Liver (tissue), 9 donors: ENCODE results near the gene IGF1R. TPM values are rescaled to one million over a fixed set of nuclear protein-coding genes. Genes with fewer than 3 reads are reported as not detected.

Experiments used
- DNase-seq: peaks from one replicate; pipeline ENCODE4 v3.0.0-alpha.2; 2017; ENCODE audit warnings: low spot score
- H3K27ac ChIP-seq, 2 donors: one replicate each; pipeline ENCODE4 v1.7.0; 2013; ENCODE audit warnings: inconsistent platforms in 2 of 2, low read length in 2 of 2, control low read depth in 1 of 2, low read depth in 1 of 2, mild to moderate bottlenecking in 1 of 2
- H3K27me3 ChIP-seq, 4 donors: one replicate each; pipeline versions ENCODE4 v1.6.1 to v1.7.0; 2013; ENCODE audit warnings: low read length in 3 of 4, inconsistent platforms in 1 of 4, mild to moderate bottlenecking in 1 of 4, moderate library complexity in 1 of 4; ENCODE audit not compliant: control insufficient read depth in 4 of 4, insufficient read depth in 4 of 4
- H3K36me3 ChIP-seq, 4 donors: one replicate each; pipeline versions ENCODE4 v1.6.1 to v1.7.0; 2013; ENCODE audit warnings: low read length in 3 of 4, mild to moderate bottlenecking in 3 of 4, low read depth in 1 of 4, moderate library complexity in 1 of 4; ENCODE audit not compliant: control insufficient read depth in 4 of 4, insufficient read depth in 3 of 4
- H3K4me1 ChIP-seq, 4 donors: one replicate each; pipeline versions ENCODE4 v1.6.1 to v1.7.0; 2013; ENCODE audit warnings: low read length in 3 of 4, mild to moderate bottlenecking in 3 of 4, moderate library complexity in 1 of 4; ENCODE audit not compliant: control insufficient read depth in 4 of 4, insufficient read depth in 4 of 4
- H3K4me3 ChIP-seq, 3 donors: one replicate each; pipeline versions ENCODE4 v1.6.1 to v1.7.0; 2013; ENCODE audit warnings: low read length in 3 of 3, control low read depth in 1 of 3, low read depth in 1 of 3, mild to moderate bottlenecking in 1 of 3
- H3K9ac ChIP-seq, 2 donors: one replicate each; pipeline ENCODE4 v1.7.0; 2013; ENCODE audit warnings: low read length in 2 of 2, mild to moderate bottlenecking in 2 of 2, moderate library complexity in 2 of 2, control low read depth in 1 of 2, low read depth in 1 of 2
- H3K9me3 ChIP-seq, 4 donors: one replicate each; pipeline versions ENCODE4 v1.6.1 to v1.7.0; 2013; ENCODE audit warnings: low read length in 3 of 4; ENCODE audit not compliant: control insufficient read depth in 4 of 4
- EGR1 ChIP-seq, 2 donors: IDR thresholded peaks; 2 replicates each; pipeline ENCODE4 v1.6.1; 2016 to 2018; ENCODE audit warnings: antibody characterized with exemption in 2 of 2, low read depth in 2 of 2
- FOXA1 ChIP-seq: IDR thresholded peaks from 2 replicates; pipeline ENCODE4 v1.6.1; 2016; ENCODE audit warnings: antibody characterized with exemption
- FOXA2 ChIP-seq: IDR thresholded peaks from 2 replicates; pipeline ENCODE4 v1.6.1; 2016; ENCODE audit warnings: antibody characterized with exemption
- GABPA ChIP-seq, 2 donors: IDR thresholded peaks in 1 of 2; conservative IDR thresholded peaks in 1 of 2; 2 replicates each; pipeline ENCODE4 v1.6.1; 2016; ENCODE audit warnings: antibody characterized with exemption in 2 of 2, mild to moderate bottlenecking in 1 of 2, moderate library complexity in 1 of 2
- HNF4A ChIP-seq, 2 donors: conservative IDR thresholded peaks; 2 replicates each; pipeline ENCODE4 v1.6.1; 2016; ENCODE audit warnings: antibody characterized with exemption in 2 of 2, mild to moderate bottlenecking in 2 of 2
- HNF4G ChIP-seq: IDR thresholded peaks from 2 replicates; pipeline ENCODE4 v1.6.1; 2016; ENCODE audit warnings: antibody characterized with exemption
- JUND ChIP-seq, 2 donors: IDR thresholded peaks; 2 replicates each; pipeline ENCODE4 v1.6.1; 2016; ENCODE audit warnings: antibody characterized with exemption in 2 of 2
- NR2F2 ChIP-seq: IDR thresholded peaks from 2 replicates; pipeline ENCODE4 v1.6.1; 2016; ENCODE audit warnings: antibody characterized with exemption
- RAD21 ChIP-seq, 2 donors: IDR thresholded peaks; 2 replicates each; pipeline ENCODE4 v1.6.1; 2016; ENCODE audit warnings: antibody characterized with exemption in 2 of 2, mild to moderate bottlenecking in 2 of 2
- RXRA ChIP-seq, 2 donors: IDR thresholded peaks; 2 replicates each; pipeline ENCODE4 v1.6.1; 2017 to 2018; ENCODE audit warnings: antibody characterized with exemption in 2 of 2, mild to moderate bottlenecking in 1 of 2
- SP1 ChIP-seq: IDR thresholded peaks from 2 replicates; pipeline ENCODE4 v1.6.1; 2018; ENCODE audit warnings: antibody characterized with exemption, mild to moderate bottlenecking
- TAF1 ChIP-seq: conservative IDR thresholded peaks from 2 replicates; pipeline ENCODE4 v1.6.1; 2016; ENCODE audit warnings: antibody characterized with exemption, mild to moderate bottlenecking
- YY1 ChIP-seq: IDR thresholded peaks from 2 replicates; pipeline ENCODE4 v1.6.1; 2016; ENCODE audit warnings: antibody characterized with exemption, mild to moderate bottlenecking
- whole genome bisulfite sequencing: extraction: QIAGEN DNeasy Blood & Tissue Kit; methylation state at CpG from one replicate; pipeline ENCODE4 v1.1.7; 2013; 5-methylcytosine and 5-hydroxymethylcytosine counted together
- polyA plus RNA-seq, 2 donors: library from polyadenylated mRNA; stranded (reverse) in 1 of 2; unstranded in 1 of 2; fragments of 200-250 nt in 1 of 2; fragments of >200 nt in 1 of 2; fragmentation: Nextera tagmentation in 1 of 2; extraction: Ambion mirVana in 1 of 2; gene quantifications; one replicate each; pipeline versions ENCODE4 v1.2.1 to v1.2.3, GENCODE V29; 2013 to 2015
- total RNA-seq, 2 donors: library from RNA; depleted of rRNA; stranded (reverse); fragments of >200 nt; gene quantifications; one replicate each; pipeline ENCODE4 v1.2.3, GENCODE V29; 2014
- TF ChIP-seq, protein P1 (sequence below): fragments of 150-350 bp; IDR thresholded peaks from 2 replicates; pipeline ENCODE4 v1.5.1; 2017; ENCODE audit warnings: improper control_type of control experiment, low read depth, low read length; ENCODE audit not compliant: missing input control
- TF ChIP-seq, protein P2 (sequence below): IDR thresholded peaks from 2 replicates; pipeline ENCODE4 v1.6.1; 2016; ENCODE audit warnings: antibody characterized with exemption
- TF ChIP-seq, protein P3 (sequence below): IDR thresholded peaks from 2 replicates; pipeline ENCODE4 v1.6.1; 2016; ENCODE audit warnings: antibody characterized with exemption
- TF ChIP-seq, protein P4 (sequence below): IDR thresholded peaks from 2 replicates; pipeline ENCODE4 v1.6.1; 2016; ENCODE audit warnings: antibody characterized with exemption
- TF ChIP-seq, protein P5 (sequence below): IDR thresholded peaks from 2 replicates; pipeline ENCODE4 v1.6.1; 2016; ENCODE audit warnings: antibody characterized with exemption, mild to moderate bottlenecking
- donor health status: healthy.
- donor health status: healthy.
- donor health status: healthy.
- donor health status: healthy.
- donor health status: healthy.

Gene IGF1R
- total and polyA plus RNA-seq, 4 donors: 0.69 to 10.3 (median 3.2) TPM

DNA sequence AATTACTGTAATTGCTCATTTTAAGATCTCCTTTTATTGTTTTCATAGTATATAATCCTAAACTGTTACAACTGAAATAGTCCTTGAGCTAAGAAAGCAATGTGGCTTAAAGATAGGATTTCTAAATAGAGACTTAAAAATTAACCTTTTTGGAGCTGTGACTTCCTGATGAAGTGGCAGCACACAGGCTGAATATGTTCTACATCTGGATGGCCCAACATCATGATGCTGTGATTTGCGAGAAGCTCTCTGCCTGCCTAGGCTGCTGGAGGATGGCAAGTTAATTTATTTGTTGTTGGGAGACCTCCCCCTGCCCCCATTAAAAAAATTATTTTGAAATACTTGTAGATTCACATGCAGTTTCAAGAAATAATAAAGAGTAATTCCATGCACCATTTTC is 134.5 kb downstream of the IGF1R start:
- Histone ChIP-seq H3K9ac (no peak overlapping the region), H3K4me1 (no peaks in the 10 kb centered on the region), H3K27me3 (peaks cover 0 to 3% (median under 1%) of the 10 kb centered on the region in 4 donors), H3K27ac (no peak overlapping the region), H3K36me3 (no peaks in the 10 kb centered on the region), H3K9me3 (no peaks in the 10 kb centered on the region), H3K4me3 (no peak overlapping the region)
- WGBS: 77% methylated on average over 1 of the region's 1 CpG
- DNase-seq: no peak
- no peak for TF ChIP-seq FOXA1
- TF ChIP-seq FOXA2: no peak
- no peak for TF ChIP-seq TAF1
- TF ChIP-seq JUND (IDR thresholded peaks at IDR 0.05): no peak
- TF ChIP-seq, protein P1, sequence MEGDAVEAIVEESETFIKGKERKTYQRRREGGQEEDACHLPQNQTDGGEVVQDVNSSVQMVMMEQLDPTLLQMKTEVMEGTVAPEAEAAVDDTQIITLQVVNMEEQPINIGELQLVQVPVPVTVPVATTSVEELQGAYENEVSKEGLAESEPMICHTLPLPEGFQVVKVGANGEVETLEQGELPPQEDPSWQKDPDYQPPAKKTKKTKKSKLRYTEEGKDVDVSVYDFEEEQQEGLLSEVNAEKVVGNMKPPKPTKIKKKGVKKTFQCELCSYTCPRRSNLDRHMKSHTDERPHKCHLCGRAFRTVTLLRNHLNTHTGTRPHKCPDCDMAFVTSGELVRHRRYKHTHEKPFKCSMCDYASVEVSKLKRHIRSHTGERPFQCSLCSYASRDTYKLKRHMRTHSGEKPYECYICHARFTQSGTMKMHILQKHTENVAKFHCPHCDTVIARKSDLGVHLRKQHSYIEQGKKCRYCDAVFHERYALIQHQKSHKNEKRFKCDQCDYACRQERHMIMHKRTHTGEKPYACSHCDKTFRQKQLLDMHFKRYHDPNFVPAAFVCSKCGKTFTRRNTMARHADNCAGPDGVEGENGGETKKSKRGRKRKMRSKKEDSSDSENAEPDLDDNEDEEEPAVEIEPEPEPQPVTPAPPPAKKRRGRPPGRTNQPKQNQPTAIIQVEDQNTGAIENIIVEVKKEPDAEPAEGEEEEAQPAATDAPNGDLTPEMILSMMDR: no peak
- no peak for TF ChIP-seq HNF4A (conservative IDR thresholded peaks at IDR 0.05)
- TF ChIP-seq NR2F2: no peak
- no peak for TF ChIP-seq RAD21 (IDR thresholded peaks at IDR 0.05)
- TF ChIP-seq, protein P2, sequence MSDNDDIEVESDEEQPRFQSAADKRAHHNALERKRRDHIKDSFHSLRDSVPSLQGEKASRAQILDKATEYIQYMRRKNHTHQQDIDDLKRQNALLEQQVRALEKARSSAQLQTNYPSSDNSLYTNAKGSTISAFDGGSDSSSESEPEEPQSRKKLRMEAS: no peak
- no peak for TF ChIP-seq SP1
- no peak for TF ChIP-seq GABPA (IDR thresholded peaks at IDR 0.05 in 1 of 2, conservative IDR thresholded peaks at IDR 0.05 in 1 of 2)
- no peak for TF ChIP-seq HNF4G
- TF ChIP-seq, protein P3, sequence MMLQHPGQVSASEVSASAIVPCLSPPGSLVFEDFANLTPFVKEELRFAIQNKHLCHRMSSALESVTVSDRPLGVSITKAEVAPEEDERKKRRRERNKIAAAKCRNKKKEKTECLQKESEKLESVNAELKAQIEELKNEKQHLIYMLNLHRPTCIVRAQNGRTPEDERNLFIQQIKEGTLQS: no peak
- TF ChIP-seq, protein P4, sequence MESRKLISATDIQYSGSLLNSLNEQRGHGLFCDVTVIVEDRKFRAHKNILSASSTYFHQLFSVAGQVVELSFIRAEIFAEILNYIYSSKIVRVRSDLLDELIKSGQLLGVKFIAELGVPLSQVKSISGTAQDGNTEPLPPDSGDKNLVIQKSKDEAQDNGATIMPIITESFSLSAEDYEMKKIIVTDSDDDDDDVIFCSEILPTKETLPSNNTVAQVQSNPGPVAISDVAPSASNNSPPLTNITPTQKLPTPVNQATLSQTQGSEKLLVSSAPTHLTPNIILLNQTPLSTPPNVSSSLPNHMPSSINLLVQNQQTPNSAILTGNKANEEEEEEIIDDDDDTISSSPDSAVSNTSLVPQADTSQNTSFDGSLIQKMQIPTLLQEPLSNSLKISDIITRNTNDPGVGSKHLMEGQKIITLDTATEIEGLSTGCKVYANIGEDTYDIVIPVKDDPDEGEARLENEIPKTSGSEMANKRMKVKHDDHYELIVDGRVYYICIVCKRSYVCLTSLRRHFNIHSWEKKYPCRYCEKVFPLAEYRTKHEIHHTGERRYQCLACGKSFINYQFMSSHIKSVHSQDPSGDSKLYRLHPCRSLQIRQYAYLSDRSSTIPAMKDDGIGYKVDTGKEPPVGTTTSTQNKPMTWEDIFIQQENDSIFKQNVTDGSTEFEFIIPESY: no peak
- TF ChIP-seq RXRA (IDR thresholded peaks at IDR 0.05): no peak
- TF ChIP-seq, protein P5, sequence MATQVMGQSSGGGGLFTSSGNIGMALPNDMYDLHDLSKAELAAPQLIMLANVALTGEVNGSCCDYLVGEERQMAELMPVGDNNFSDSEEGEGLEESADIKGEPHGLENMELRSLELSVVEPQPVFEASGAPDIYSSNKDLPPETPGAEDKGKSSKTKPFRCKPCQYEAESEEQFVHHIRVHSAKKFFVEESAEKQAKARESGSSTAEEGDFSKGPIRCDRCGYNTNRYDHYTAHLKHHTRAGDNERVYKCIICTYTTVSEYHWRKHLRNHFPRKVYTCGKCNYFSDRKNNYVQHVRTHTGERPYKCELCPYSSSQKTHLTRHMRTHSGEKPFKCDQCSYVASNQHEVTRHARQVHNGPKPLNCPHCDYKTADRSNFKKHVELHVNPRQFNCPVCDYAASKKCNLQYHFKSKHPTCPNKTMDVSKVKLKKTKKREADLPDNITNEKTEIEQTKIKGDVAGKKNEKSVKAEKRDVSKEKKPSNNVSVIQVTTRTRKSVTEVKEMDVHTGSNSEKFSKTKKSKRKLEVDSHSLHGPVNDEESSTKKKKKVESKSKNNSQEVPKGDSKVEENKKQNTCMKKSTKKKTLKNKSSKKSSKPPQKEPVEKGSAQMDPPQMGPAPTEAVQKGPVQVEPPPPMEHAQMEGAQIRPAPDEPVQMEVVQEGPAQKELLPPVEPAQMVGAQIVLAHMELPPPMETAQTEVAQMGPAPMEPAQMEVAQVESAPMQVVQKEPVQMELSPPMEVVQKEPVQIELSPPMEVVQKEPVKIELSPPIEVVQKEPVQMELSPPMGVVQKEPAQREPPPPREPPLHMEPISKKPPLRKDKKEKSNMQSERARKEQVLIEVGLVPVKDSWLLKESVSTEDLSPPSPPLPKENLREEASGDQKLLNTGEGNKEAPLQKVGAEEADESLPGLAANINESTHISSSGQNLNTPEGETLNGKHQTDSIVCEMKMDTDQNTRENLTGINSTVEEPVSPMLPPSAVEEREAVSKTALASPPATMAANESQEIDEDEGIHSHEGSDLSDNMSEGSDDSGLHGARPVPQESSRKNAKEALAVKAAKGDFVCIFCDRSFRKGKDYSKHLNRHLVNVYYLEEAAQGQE: no peak
- TF ChIP-seq EGR1 (IDR thresholded peaks at IDR 0.05; ENCODE audit: low read depth in 2 of 2): no peak
- TF ChIP-seq YY1: no peak
